HepG2 (cell line): ENCODE data around the gene PIAS3. TPM values are rescaled to one million over a fixed set of nuclear protein-coding genes. Genes with fewer than 3 reads are reported as not detected.

Source experiments
- ATAC-seq: fragments of 200-7000 bp; cut with Tn5 transposase; 3 replicates; pipeline ENCODE4 v1.9.1; 2020; ENCODE audit warnings: mild to moderate bottlenecking, moderate library complexity
- BruUV-seq: library from RNA; stranded (reverse); fragments of 400-500 nt; replicated peaks from 2 replicates; lab custom pipeline; 2021; lab: Mats Ljungman, UMichigan
- CTCF ChIA-PET: fragments of 300-600 bp; formaldehyde crosslinking; extraction: SDS; loops from one replicate; lab custom pipeline; 2021; ENCODE audit warnings: low total read pairs, inconsistent platforms, low intra/inter-chr PET ratio; lab: Yijun Ruan, JAX
- POLR2A ChIA-PET: fragments of 350-600 bp; sonication (Branson Sonifier 250); formaldehyde crosslinking; loops from one replicate; lab custom pipeline; 2020; ENCODE audit warnings: antibody characterized with exemption, inconsistent platforms; lab: Yijun Ruan, JAX
- DNase-seq: peaks from one replicate; pipeline ENCODE4 v3.0.0-alpha.2; 2015; ENCODE audit warnings: low spot score
- FAIRE-seq: peaks from 3 replicates; lab custom pipeline; 2011; peaks lifted over from hg19 to GRCh38; lab: Jason Lieb, UNC
- H2AFZ ChIP-seq: one replicate; pipeline ENCODE4 v1.6.1; 2011; ENCODE audit warnings: low read length, inconsistent platforms
- H3K27ac ChIP-seq: fragments of 300-600 bp; 3 replicates; pipeline ENCODE4 v1.8.0; 2011; ENCODE audit warnings: mixed run types, mild to moderate bottlenecking, mixed read lengths, low read length, inconsistent platforms; ENCODE audit not compliant: insufficient read depth; ENCODE audit errors: extremely low read length
- H3K27me3 ChIP-seq, 2 experiments: fragments of 200-600 bp in 1 of 2; 2 replicates in 1 of 2; 3 replicates in 1 of 2; pipeline versions ENCODE4 v1.6.0 to v1.8.0; 2011; ENCODE audit warnings: low read length in 2 of 2, mild to moderate bottlenecking in 2 of 2, moderate library complexity in 2 of 2, inconsistent platforms in 1 of 2; ENCODE audit not compliant: insufficient read depth in 2 of 2, control insufficient read depth in 1 of 2
- H3K36me3 ChIP-seq, 2 experiments: fragments of 200-600 bp in 1 of 2; replicated peaks in 1 of 2; 2 replicates in 1 of 2; 3 replicates in 1 of 2; pipeline versions ENCODE4 v1.5.1 to v1.8.0; 2011; ENCODE audit warnings: low read length in 2 of 2, inconsistent platforms in 1 of 2; ENCODE audit not compliant: insufficient read depth in 2 of 2, control insufficient read depth in 1 of 2
- H3K4me1 ChIP-seq: 2 replicates; pipeline ENCODE4 v1.5.1; 2012; ENCODE audit warnings: low read length, inconsistent platforms; ENCODE audit not compliant: insufficient read depth
- H3K4me2 ChIP-seq: 2 replicates; pipeline ENCODE4 v1.6.0; 2011; ENCODE audit warnings: low read depth, low read length, inconsistent platforms
- H3K4me3 ChIP-seq, 3 experiments: fragments of 200-600 bp in 1 of 3; sonication (generic), shearing (Covaris generic) in 1 of 3; replicated peaks in 1 of 3; 2 replicates each; pipeline ENCODE4 v1.5.1; 2011 to 2016; ENCODE audit warnings: low read length in 3 of 3, inconsistent platforms in 2 of 3, low read depth in 2 of 3, mild to moderate bottlenecking in 2 of 3, control low read depth in 1 of 3, mixed read lengths in 1 of 3; ENCODE audit not compliant: insufficient read depth in 1 of 3
- H3K79me2 ChIP-seq: one replicate; pipeline ENCODE4 v1.6.1; 2011; ENCODE audit warnings: low read length, inconsistent platforms; ENCODE audit not compliant: insufficient read depth
- H3K9ac ChIP-seq: 2 replicates; pipeline ENCODE4 v1.6.0; 2011; ENCODE audit warnings: mild to moderate bottlenecking, low read depth, low read length, inconsistent platforms; ENCODE audit not compliant: insufficient read depth
- H3K9me3 ChIP-seq: 2 replicates; pipeline ENCODE4 v1.5.1; 2012; ENCODE audit warnings: mild to moderate bottlenecking, low read length
- H4K20me1 ChIP-seq: 2 replicates; pipeline ENCODE4 v1.6.0; 2011; ENCODE audit warnings: inconsistent platforms, mild to moderate bottlenecking, low read length, moderate library complexity; ENCODE audit not compliant: insufficient read depth
- RXRA ChIP-seq: sonication (generic); formaldehyde crosslinking; IDR thresholded peaks from 2 replicates; pipeline ENCODE4 v1.5.1; 2020; ENCODE audit warnings: missing genetic modification reagents
- TEAD3 ChIP-seq: optimal IDR thresholded peaks from 2 replicates; pipeline ENCODE3; 2016; ENCODE audit warnings: borderline replicate concordance
- ZFP41 ChIP-seq: sonication (generic); formaldehyde crosslinking; IDR thresholded peaks from 2 replicates; pipeline ENCODE4 v1.4.0; 2020; ENCODE audit warnings: mild to moderate bottlenecking, missing genetic modification reagents, borderline replicate concordance
- ZNF136 ChIP-seq: sonication (generic); formaldehyde crosslinking; IDR thresholded peaks from 2 replicates; pipeline ENCODE4 v1.8.1; 2022; ENCODE audit warnings: low read depth, mild to moderate bottlenecking, moderate library complexity, missing genetic modification reagents
- ZNF292 ChIP-seq: sonication (generic); formaldehyde crosslinking; IDR thresholded peaks from 2 replicates; pipeline ENCODE4 v1.8.1; 2022; ENCODE audit warnings: mild to moderate bottlenecking, low read depth, missing genetic modification reagents, borderline replicate concordance
- ZNF335 ChIP-seq: sonication (generic); formaldehyde crosslinking; IDR thresholded peaks from 2 replicates; pipeline ENCODE4 v1.4.0; 2020; ENCODE audit warnings: missing genetic modification reagents
- ZNF580 ChIP-seq: IDR thresholded peaks from 2 replicates; pipeline ENCODE4 v1.6.1; 2016; ENCODE audit warnings: low read depth, borderline replicate concordance
- ZNF792 ChIP-seq: IDR thresholded peaks from 2 replicates; pipeline ENCODE4 v1.6.1; 2016
- WGBS: methylation state at CpG from one replicate; pipeline ENCODE4 v1.1.6; 2017; ENCODE audit warnings: low lambda C conversion rate; 5-methylcytosine and 5-hydroxymethylcytosine counted together
- in situ Hi-C: cut with HindIII; loops from 2 replicates; pipeline ENCODE4 v1.10.0; 2017; ENCODE audit warnings: low pct_unique_long_range_greater_than_20kb; ENCODE audit not compliant: extremely low pct_ligation_motif_present
- intact Hi-C: fragments of 100-400 bp; cut with micrococcal nuclease; formaldehyde crosslinking; loops from one replicate; pipeline ENCODE4 v1.10.0; 2022; ENCODE audit not compliant: unreplicated experiment
- polyA plus RNA-seq, 8 experiments: library from polyadenylated mRNA; depleted of rRNA in 3 of 8; stranded (reverse) in 7 of 8; unstranded in 1 of 8; fragments of >200 nt; fragmentation: Illumina TruSeq in 4 of 8; extraction: Trizol in 4 of 8; gene quantifications; 2 replicates each; pipeline versions ENCODE4 v1.2.1 to v1.2.3, GENCODE V29; 2011 to 2016; ENCODE audit warnings: low read depth in 4 of 8, missing spikeins in 1 of 8, mixed read lengths in 1 of 8; ENCODE audit not compliant: insufficient read depth in 1 of 8
- total RNA-seq, 5 experiments: library from RNA; depleted of rRNA; stranded (reverse); fragments of >200 nt; fragmentation: Illumina TruSeq; extraction: Trizol; gene quantifications; 2 replicates each; pipeline ENCODE4 v1.2.3, GENCODE V29; 2016; ENCODE audit warnings: low read depth in 1 of 5
- TF ChIP-seq, protein P1 (sequence below): sonication (generic); formaldehyde crosslinking; IDR thresholded peaks from 2 replicates; pipeline ENCODE4 v1.4.0; 2020; ENCODE audit warnings: missing genetic modification reagents, mild to moderate bottlenecking, borderline replicate concordance
- TF ChIP-seq, protein P2 (sequence below), 2 experiments: fragments of 450-650 bp in 1 of 2; sonication (generic) in 1 of 2; formaldehyde crosslinking in 1 of 2; IDR thresholded peaks; 2 replicates each; pipeline versions ENCODE4 v1.6.1 to v1.8.0; 2016 to 2022; ENCODE audit warnings: antibody characterized with exemption in 1 of 2, mild to moderate bottlenecking in 1 of 2, missing genetic modification reagents in 1 of 2

PIAS3 gene
- total and polyA plus RNA-seq, 2 of the 13 experiments (the other 11 are each of a cell fraction or from before 2014, with no cell fraction given), result 3.7 to 8.0 TPM

DNA sequence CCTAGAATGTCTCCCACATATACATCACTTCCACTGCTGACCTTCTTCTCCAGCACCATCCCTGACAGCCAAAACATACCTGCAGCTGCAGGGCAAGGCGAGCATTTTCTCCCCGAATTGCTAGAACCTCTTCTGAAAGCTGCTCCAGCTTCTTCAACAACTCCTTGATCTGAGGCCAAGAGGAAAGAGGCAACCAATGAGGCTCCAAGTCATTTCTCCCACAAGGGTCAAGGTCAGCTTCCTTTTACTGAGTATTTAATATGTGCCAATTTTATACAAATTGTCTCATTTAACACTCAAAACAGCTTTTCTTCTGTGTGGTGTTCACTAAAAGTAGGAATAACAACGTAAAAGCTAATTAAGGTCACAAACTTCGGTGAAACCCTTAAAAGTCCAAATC lies 9.4 kb upstream of the PIAS3 start:
- ATAC-seq (no peak), FAIRE-seq (no peak), DNase-seq (no peak)
- Histone ChIP-seq H3K4me2 (no peak overlapping the region), H2AFZ (no peak overlapping the region), H4K20me1 (no peaks in the 10 kb centered on the region), H3K9ac (no peak overlapping the region), H3K4me1 (no peaks in the 10 kb centered on the region), H3K36me3 (no peaks in the 10 kb centered on the region), H3K9me3 (no peaks in the 10 kb centered on the region), H3K79me2 (no peaks in the 10 kb centered on the region), H3K27ac (no peak overlapping the region), H3K4me3 (no peak overlapping the region), H3K27me3 (peaks cover 2 to 33% of the 10 kb centered on the region in 2 experiments; a peak in 3 of 5 replicates)
- ChIA-PET CTCF (no interaction called here), POLR2A (no interaction called here)
- intact Hi-C loops (no loop called here), in situ Hi-C loops (no loop called here)
- no TSS peak for BruUV-seq
- TF ChIP-seq ZNF292 (CRISPR knock-in tag) (no peak), ZNF792 (CRISPR knock-in tag) (no peak), ZNF136 (CRISPR knock-in tag) (no peak), TEAD3 (CRISPR knock-in tag) (no peak), ZNF335 (CRISPR knock-in tag) (no peak), ZNF580 (CRISPR knock-in tag) (no peak), RXRA (CRISPR knock-in tag) (no peak), ZFP41 (CRISPR knock-in tag) (no peak)
- TF ChIP-seq, protein P1, sequence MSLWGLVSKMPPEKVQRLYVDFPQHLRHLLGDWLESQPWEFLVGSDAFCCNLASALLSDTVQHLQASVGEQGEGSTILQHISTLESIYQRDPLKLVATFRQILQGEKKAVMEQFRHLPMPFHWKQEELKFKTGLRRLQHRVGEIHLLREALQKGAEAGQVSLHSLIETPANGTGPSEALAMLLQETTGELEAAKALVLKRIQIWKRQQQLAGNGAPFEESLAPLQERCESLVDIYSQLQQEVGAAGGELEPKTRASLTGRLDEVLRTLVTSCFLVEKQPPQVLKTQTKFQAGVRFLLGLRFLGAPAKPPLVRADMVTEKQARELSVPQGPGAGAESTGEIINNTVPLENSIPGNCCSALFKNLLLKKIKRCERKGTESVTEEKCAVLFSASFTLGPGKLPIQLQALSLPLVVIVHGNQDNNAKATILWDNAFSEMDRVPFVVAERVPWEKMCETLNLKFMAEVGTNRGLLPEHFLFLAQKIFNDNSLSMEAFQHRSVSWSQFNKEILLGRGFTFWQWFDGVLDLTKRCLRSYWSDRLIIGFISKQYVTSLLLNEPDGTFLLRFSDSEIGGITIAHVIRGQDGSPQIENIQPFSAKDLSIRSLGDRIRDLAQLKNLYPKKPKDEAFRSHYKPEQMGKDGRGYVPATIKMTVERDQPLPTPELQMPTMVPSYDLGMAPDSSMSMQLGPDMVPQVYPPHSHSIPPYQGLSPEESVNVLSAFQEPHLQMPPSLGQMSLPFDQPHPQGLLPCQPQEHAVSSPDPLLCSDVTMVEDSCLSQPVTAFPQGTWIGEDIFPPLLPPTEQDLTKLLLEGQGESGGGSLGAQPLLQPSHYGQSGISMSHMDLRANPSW (CRISPR knock-in tag), result no peak
- TF ChIP-seq, protein P2, sequence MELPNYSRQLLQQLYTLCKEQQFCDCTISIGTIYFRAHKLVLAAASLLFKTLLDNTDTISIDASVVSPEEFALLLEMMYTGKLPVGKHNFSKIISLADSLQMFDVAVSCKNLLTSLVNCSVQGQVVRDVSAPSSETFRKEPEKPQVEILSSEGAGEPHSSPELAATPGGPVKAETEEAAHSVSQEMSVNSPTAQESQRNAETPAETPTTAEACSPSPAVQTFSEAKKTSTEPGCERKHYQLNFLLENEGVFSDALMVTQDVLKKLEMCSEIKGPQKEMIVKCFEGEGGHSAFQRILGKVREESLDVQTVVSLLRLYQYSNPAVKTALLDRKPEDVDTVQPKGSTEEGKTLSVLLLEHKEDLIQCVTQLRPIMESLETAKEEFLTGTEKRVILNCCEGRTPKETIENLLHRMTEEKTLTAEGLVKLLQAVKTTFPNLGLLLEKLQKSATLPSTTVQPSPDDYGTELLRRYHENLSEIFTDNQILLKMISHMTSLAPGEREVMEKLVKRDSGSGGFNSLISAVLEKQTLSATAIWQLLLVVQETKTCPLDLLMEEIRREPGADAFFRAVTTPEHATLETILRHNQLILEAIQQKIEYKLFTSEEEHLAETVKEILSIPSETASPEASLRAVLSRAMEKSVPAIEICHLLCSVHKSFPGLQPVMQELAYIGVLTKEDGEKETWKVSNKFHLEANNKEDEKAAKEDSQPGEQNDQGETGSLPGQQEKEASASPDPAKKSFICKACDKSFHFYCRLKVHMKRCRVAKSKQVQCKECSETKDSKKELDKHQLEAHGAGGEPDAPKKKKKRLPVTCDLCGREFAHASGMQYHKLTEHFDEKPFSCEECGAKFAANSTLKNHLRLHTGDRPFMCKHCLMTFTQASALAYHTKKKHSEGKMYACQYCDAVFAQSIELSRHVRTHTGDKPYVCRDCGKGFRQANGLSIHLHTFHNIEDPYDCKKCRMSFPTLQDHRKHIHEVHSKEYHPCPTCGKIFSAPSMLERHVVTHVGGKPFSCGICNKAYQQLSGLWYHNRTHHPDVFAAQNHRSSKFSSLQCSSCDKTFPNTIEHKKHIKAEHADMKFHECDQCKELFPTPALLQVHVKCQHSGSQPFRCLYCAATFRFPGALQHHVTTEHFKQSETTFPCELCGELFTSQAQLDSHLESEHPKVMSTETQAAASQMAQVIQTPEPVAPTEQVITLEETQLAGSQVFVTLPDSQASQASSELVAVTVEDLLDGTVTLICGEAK (IDR thresholded peaks at IDR 0.05), result no peak
- TF ChIP-seq, protein P2 (CRISPR knock-in tag; IDR thresholded peaks at IDR 0.05), result no peak
- 14% methylated on average over 4 of the region's 4 CpGs for WGBS
